ENCODE results near the gene POU3F3.

Gene POU3F3

GRCh38 chr2:104859766-104860450, 6.0 kb downstream of the POU3F3 start:
- no peak for TF ChIP-seq CTCF (IDR thresholded peaks at IDR 0.05; ENCODE audit: control extremely low read depth, extremely low read depth, low read depth, missing control alignments)
- ChIA-PET POLR2A (no interaction called here), CTCF (interaction anchor here (5.2 kb wide), 1 partner anchor 10 kb away, joined by 33 read pairs; no protein-coding TSS in a partner anchor)
- no peak for DNase-seq (ENCODE audit: extremely low spot score)

- CTCF ChIA-PET: interaction anchor here (5.2 kb wide), 1 partner anchor 11 kb away, joined by 33 read pairs; no protein-coding TSS in a partner anchor
- DNase-seq (ENCODE audit: extremely low spot score): no peak
Observed at GRCh38 chr2:104860451-104860790, 6.5 kb downstream of the POU3F3 start.

GRCh38 chr2:104861351-104862057, 7.6 kb downstream of the POU3F3 start:
- no peak for DNase-seq (ENCODE audit: extremely low spot score)
- no peak for TF ChIP-seq CTCF (IDR thresholded peaks at IDR 0.05; ENCODE audit: control extremely low read depth, extremely low read depth, low read depth, missing control alignments)
- ChIA-PET CTCF (interaction anchor here (1.2 to 5.2 kb wide), 2 partner anchors 11 to 12 kb away, joined by 3 to 33 read pairs; no protein-coding TSS in a partner anchor), POLR2A (no interaction called here)

More at GRCh38 chr2:104860451-104860790, 6.5 kb downstream of the POU3F3 start:
- POLR2A ChIA-PET: no interaction called here
- no peak for TF ChIP-seq CTCF (IDR thresholded peaks at IDR 0.05; ENCODE audit: control extremely low read depth, extremely low read depth, low read depth, missing control alignments)

GRCh38 chr2:104862058-104862941, 8.4 kb downstream of the POU3F3 start:
- CTCF ChIA-PET: interaction anchor here (1.2 to 5.2 kb wide), 2 partner anchors 11 to 13 kb away, joined by 3 to 33 read pairs; no protein-coding TSS in a partner anchor
- POLR2A ChIA-PET: no interaction called here
- TF ChIP-seq CTCF (IDR thresholded peaks at IDR 0.05; ENCODE audit: control extremely low read depth, extremely low read depth, low read depth, missing control alignments): no peak

GRCh38 chr2:104863146-104863467, 9.2 kb downstream of the POU3F3 start:
- TF ChIP-seq CTCF (IDR thresholded peaks at IDR 0.05; ENCODE audit: control extremely low read depth, extremely low read depth, low read depth, missing control alignments): no peak
- ChIA-PET CTCF (interaction anchor here (1.4 to 5.2 kb wide), 2 partner anchors 14 kb away, joined by 3 to 33 read pairs; no protein-coding TSS in a partner anchor), POLR2A (no interaction called here)
- DNase-seq (ENCODE audit: extremely low spot score): no peak

More at GRCh38 chr2:104862058-104862941, 8.4 kb downstream of the POU3F3 start:
- no peak for DNase-seq (ENCODE audit: extremely low spot score)

All from GM10248 (cell line).